HG03521 (cell line): ENCODE measurements around the gene JAKMIP3.
"Not testable (repeated sequence)": the region's sequence is repeated elsewhere in the genome, so short reads cannot be mapped to it uniquely, and the experiment has no call there.

Experiments used
- ATAC-seq: cut with Tn5 transposase; IDR thresholded peaks from one replicate; pipeline ENCODE4 v1.9.1; 2021; ENCODE audit warnings: mild to moderate bottlenecking, moderate library complexity; ENCODE audit not compliant: unreplicated experiment

Gene JAKMIP3

GRCh38 chr10:132064082-132064755 is 1.5 kb upstream of the JAKMIP3 start:
- no peak for ATAC-seq

- no peak for ATAC-seq
These were observed 842 bp upstream of the JAKMIP3 start for GRCh38 chr10:132064771-132065437.

- no peak for ATAC-seq
These were observed 440 bp downstream of the JAKMIP3 start for GRCh38 chr10:132066186-132066585.

DNA sequence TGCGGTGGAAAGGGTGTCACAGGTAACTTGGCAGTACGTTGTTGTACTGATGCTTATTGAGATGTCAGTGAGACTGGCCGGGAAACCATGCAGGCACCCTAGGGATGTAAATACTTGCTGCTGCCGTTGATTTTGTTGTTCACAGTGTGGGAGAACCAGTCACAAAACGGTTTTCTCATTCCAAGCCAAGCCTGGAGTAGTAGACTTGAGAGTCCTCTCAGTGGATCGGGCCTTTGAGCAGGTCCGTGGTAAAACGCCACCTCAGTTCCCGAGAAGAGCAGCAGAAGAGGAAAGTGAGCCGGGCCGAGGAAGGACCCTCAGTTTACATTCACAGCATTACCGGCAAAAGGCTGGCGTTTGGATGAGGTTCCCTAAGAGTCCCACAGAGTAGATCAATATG is 1.1 kb downstream of the JAKMIP3 start:
- ATAC-seq: no peak

DNA sequence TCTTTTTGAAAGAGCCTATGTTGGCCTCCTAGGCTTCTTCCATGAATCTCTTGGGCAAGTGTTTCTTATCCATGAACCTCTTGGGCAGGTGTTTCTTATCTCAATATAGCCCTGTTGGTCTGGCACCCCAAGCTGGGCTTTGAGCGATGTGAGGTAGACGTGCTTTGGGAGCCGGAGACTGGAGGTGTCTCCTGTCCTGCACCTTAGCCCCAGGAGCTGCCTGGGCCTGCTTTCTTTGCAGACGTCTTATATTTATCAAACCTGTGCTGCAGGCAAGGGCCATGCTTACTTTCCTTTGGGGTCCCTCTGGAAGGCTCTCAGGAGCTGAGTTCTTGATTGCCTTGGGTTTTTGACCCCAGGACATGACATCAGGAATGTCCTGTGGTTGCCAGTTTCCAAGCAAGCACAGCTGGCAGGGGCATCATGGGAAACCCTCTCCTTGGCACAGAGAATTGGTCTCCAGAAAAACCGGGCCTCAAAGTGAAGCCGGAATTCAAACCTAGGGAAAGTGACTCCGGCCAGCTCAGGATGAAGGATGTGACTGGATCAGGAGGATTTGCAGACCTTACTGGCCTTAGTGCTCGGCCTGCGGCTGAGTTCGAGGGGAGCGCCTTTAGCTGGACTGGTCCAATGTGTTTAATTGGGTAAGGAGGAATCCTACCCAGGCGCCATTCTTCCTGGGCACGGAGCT is 2.8 kb downstream of the JAKMIP3 start:
- ATAC-seq: no peak

DNA sequence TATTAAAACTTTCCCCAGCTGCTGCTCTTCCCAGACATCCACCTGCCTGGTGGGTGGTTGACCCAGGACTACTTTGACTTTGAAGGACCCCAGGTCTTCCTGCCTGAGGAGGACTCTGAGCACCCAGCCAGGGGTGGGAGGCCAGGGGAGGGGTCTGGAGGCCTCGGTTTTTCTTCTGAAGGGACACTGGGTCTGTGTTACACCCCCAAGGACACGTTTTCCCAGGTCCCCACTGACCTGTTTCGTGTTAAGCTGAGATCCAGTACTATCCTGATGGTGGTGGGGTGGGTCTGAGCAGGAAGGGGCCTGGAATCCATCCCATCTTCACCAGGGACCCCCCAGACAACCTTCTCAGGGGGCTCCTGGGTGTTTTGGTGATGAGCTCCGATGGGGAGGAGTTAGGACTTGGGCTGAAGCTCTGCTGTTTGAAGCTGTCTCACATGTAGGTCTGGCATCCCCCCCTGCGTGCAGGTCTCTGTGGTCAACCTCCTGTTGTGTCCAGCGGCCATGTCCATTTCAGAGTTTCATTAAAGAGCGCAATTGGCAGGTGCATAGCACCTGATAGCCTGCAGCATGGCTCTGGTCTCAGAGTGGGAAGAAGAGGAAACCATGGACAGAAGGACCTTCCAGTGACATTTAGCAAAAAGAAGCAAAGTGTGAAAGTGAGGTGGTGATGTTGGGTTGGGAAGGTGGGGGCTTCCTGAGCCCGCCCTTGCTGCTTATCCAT is 3.5 kb downstream of the JAKMIP3 start:
- ATAC-seq: no peak

- no peak for ATAC-seq
These were observed 4.1 kb downstream of the JAKMIP3 start for GRCh38 chr10:132069849-132070182.

DNA sequence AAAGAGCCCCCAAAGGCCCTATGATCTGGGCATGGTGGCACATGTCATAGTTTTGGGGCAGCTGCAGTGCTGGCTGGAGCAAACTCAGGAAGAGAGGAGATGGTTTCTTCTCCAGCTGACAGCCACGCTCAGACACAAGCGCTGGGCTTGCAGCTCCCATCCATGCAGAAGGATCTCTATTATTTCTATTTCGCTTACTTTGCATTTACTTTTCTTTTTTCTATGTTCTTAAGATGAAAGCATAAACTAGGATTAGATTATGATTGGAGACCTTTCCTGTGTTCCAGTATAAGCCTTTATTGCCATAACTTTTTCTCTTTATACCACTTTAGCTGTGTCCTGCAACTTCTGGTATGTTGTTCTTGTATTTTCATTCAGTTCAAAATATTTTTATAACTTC is 5.0 kb downstream of the JAKMIP3 start:
- ATAC-seq: no peak

- ATAC-seq: no peak
These were observed 5.9 kb downstream of the JAKMIP3 start for GRCh38 chr10:132071667-132072066.

DNA sequence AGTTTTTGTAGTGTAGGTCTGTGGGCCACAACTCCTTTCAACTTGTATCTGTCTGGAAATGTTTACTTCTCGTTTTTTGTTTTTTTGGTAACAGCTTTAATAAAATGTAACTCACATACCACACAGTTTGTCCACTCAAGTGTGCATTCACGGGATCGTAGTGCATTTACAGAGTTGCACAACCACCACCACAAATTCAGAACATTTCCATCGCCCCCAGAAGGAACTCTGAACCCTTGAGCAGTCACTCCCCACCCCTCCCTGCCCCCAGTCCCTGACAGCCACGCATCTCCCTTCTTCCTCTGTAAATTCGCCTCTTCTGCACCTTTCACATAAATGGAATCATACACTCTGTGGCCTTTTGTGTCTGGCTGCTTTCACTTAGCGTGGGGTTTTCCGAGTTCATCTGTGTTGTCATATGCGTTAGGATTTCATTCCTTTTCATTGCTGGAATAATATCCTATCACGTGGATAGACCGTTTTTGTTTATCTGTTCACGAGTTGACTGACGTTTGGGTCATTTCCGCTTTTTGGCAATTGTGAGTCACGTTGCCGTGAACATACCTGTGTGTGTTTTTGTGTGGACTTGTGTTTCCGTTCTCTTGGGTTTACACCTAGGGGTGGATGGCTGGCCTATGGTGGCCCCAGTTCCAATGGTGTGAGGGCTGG is 10.3 kb downstream of the JAKMIP3 start:
- ATAC-seq: no peak

DNA sequence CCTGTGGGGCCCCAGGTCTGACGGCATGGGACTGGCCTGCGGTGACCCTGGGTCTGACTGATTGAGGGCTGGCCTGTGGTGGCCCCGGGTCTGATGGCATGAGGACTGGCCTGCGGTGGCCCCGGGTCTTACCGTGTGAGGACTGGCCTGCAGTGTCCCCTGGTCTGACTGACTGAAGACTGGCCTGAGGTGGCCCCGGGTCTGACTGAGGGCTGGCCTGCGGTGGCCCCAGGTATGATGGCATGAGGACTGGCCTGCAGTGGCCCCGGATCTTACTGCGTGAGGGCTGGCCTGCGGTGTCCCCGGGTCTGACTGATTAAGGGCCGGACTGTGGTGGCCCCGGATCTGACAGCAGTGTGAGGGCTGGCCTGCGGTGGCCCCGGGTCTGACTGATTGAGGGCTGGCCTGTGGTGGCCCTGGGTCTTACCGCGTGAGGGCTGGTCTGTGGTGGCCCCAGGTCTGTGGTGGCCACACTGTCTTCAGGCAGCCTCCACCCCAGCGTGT is 10.9 kb downstream of the JAKMIP3 start:
- no peak for ATAC-seq

GRCh38 chr10:132077091-132077490 is 11.3 kb downstream of the JAKMIP3 start:
- ATAC-seq: no peak

DNA sequence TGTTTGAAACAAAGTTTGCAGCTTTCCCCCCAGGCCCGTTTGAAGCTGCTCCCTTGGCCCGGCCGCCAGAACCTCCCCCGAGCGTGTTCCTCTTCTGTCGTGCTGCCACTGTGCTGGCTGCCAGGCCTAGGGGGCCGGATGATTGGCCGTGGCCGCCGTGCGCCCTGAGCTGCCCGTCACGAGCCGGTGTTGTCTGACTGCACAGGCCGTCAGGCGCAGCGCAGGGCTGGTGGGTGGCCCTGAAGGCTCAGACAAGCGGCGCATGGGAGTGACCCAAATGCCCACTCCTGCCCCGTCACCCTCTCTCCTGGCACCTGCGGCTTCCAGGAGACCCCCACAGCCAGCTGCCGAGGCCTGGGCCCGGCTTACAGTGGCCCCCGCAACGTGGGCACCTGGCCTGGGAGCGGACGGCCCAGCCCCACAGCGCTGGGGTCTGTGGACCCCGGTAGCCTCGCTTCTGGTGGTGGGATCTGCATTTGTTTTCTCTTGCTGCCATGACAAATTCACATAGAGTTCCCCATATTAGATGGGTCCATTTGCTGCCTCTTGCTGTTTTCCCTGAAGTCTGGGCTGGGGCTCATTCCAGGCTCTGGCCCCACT is 13.1 kb downstream of the JAKMIP3 start:
- ATAC-seq: no peak

- ATAC-seq: not testable (repeated sequence)
These were observed 18.6 kb downstream of the JAKMIP3 start for GRCh38 chr10:132084384-132084783.

- not testable (repeated sequence) for ATAC-seq
These were observed 27.5 kb downstream of the JAKMIP3 start for GRCh38 chr10:132093236-132093635.

- no peak for ATAC-seq
These were observed 29.0 kb downstream of the JAKMIP3 start for GRCh38 chr10:132094581-132095234.

DNA sequence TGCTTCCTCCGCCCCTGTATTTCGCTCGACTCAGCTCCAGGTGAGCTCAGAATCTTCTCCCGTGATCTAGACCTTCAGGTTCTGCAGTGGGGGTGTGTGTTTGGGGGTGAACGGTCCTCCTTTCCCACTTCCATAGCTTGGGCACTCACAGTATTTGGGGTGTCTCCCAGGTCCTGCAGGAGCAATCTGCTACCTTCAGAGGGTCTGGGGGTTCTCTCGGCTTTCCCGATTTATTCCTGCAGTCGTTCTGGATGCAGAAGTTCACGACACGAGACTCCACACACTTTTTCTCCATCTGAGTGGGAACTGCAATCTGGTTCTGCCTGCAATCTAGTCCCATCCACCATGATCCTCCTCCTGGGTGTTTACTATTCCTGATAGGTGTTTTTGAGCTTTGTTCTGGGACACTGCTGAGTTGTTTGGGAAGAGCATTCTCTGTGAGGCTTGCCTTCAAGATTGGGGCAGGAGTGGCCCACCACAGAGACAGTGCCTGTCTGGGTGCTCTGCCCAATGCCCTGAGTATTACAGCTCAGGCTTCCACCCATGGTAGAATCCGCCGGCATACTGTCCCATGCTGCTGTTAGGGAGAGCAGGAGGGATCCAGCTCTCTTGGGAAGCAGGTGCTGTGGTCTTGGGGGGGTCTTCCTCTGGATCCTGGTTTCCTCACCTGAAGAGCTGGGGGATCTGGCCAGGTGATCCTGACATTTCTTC is 29.8 kb downstream of the JAKMIP3 start:
- ATAC-seq: no peak

DNA sequence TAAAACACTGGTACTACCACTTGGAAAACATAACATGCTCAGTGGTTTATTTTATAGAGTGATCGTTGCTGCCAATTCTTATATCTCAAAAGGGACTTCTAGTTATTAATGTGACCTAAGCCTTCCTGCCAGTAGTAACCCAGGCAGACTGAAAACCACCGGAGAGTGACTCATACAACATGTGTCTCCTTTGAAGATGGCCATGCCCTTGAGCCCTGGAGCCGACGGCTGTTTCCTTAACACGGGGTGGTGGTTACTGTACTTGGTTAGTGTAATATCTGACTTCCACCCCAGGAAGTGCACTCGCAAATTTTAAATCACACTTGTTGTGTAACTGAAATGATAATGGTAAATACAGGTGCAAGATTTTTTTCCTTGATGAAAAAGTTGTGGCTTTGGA is 30.5 kb downstream of the JAKMIP3 start:
- no peak for ATAC-seq

- ATAC-seq: no peak
These were observed 31.2 kb downstream of the JAKMIP3 start for GRCh38 chr10:132096863-132097478.
